HG02870 (cell line): Measurements from ENCODE around the gene PPA1.
"Not testable (repeated sequence)": the region's sequence is repeated elsewhere in the genome, so short reads cannot be mapped to it uniquely, and the experiment has no call there.

Experiments
- ATAC-seq: cut with Tn5 transposase; IDR thresholded peaks from one replicate; pipeline ENCODE4 v1.9.1; 2021; ENCODE audit warnings: mild to moderate bottlenecking, moderate library complexity; ENCODE audit not compliant: unreplicated experiment

The PPA1 gene

DNA sequence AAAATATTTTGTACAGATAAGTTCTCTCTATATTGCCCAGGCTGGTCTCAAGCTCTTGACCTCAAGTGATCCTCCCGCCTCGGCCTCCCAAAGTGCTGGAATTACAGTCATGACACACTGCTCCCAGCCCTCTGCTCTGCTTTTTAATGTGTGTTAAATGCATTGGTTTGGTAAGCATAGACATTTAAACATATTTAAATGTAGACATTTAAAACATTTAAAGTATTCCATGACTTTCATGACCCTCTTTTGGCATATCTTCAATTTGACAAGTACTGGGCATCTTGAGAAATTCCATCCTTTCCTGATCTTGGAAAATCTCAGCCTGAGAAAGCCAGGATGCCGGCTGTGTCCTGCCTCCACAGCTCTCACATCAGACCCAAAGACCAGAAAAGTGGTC, 57.7 kb downstream of the PPA1 start:
- no peak for ATAC-seq

- no peak for ATAC-seq
Observed at GRCh38 chr10:70174058-70174741, 59.0 kb downstream of the PPA1 start.

DNA sequence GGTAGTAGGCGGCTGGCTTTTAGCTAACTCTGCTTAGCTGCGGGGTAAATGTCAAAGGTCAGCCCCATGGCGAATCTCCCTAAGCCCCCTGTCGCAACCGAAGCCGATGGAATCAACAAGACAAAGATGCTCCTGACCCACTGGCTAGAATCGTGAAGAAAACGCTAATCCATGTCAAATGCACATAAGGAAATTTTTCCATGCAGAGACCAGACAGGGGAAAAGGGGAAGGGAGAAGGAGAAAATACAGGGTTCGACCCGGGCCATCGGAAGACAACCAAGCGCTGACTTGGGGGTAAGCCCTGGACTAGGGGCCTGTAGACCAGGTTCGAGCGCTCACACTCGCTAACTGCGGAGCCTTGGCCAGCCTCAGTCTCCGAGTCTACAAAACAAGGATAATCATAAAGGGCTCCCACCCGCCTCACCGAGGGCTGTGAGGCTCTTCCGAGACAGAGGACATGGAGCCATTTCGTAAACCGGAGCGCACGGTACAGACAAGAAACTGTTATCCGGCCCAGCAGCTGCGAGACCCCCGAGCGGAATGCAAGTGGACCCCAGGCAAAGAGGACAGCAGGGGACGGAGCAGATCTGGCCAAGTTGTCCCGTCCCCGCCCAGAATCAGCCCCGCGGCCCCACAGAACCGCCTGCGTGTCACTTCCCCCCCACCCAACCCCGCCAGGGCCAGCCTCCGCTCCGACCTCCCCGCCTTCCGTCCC, 63.4 kb downstream of the PPA1 start:
- peak; percentile 1 for ATAC-seq

DNA sequence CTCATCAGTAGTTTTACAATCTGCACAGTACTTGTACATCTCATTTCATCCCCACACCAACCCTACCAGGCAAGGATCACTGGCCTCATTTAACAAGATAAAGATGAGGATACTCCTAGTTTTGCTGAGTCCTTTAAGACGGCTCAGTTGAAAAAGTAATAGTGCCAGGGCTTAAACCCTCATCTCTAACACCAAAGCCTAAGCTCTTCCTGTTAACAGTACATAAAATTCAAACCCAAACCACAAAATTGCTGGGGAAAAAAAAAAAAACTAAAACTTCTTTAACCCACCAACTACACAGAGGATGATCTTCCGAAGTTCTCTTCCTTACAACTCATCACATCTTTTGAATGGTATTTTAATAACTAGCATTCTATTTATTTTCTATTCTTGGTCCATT, 64.2 kb downstream of the PPA1 start:
- ATAC-seq: no peak

GRCh38 chr10:70167246-70167645, 66.0 kb downstream of the PPA1 start:
- ATAC-seq: no peak

DNA sequence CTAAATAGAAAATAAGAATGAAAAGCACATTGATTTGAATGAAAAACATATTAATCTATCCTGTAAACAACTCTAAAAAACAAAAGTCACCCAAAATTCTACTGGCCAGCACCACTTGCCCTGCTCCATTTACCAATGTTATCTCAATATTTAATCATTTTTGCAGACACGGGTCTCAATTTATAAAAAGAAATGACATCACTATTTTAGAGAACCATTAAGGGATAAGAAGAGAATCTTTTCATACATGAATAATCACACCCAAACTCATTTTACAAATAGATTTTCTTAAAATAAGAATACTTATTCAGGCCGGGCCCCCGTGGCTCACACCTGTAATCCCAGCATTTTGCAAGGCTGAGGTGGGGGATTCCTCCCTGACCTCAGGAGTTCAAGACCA, 66.8 kb downstream of the PPA1 start:
- no peak for ATAC-seq

DNA sequence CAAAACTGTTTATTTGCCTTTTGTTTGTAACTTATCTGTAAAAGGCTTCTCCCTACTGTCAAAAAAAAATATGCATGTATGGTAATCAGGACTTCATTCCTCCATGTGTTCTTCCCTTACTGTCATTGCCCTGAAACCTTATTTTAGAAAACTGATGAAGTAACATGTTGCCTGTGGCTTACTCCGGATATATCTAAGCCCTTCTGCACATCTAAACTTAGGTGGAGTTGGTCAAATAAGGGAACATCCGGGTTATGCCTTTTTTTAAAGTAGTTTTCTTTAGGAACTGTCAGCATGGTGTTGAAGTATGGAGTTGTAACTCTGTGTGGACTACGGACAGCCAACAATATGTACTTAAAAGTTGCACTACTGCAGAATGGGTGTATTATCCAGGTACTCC, 69.1 kb downstream of the PPA1 start:
- no peak for ATAC-seq

DNA sequence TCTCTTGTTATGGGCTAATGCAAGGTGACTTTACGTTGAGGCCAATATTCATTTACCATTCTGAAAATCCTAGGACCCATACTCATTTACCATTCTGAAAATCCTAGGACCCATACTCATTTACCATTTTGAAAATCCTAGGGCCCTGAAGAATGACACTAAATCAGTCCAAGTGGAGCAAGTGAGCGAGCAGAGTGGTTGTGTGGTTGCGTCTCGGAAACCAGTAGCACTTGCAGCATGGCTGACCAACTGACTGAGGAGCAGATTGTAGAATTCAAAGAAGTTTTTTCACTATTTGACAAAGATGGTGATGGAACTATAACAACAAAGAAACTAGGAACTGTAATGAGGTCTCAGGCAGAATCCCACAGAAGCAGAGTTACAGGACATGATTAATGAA, 69.8 kb downstream of the PPA1 start:
- ATAC-seq: no peak

DNA sequence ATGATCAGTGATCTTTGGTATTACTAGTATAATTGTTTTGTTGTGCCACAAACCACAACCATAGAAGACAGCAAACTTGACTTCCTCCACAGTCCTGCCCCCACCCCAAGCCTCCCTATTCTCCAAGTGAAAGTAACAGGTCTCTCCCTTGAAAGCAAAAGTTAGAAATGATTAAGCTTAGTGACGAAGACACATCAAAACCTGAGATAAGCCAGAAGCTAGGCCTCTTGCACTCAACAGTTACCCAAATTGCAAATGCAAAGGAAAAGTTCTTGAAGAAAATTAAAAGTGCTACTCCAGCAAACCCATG, 70.4 kb downstream of the PPA1 start:
- ATAC-seq: peak; percentile 82

DNA sequence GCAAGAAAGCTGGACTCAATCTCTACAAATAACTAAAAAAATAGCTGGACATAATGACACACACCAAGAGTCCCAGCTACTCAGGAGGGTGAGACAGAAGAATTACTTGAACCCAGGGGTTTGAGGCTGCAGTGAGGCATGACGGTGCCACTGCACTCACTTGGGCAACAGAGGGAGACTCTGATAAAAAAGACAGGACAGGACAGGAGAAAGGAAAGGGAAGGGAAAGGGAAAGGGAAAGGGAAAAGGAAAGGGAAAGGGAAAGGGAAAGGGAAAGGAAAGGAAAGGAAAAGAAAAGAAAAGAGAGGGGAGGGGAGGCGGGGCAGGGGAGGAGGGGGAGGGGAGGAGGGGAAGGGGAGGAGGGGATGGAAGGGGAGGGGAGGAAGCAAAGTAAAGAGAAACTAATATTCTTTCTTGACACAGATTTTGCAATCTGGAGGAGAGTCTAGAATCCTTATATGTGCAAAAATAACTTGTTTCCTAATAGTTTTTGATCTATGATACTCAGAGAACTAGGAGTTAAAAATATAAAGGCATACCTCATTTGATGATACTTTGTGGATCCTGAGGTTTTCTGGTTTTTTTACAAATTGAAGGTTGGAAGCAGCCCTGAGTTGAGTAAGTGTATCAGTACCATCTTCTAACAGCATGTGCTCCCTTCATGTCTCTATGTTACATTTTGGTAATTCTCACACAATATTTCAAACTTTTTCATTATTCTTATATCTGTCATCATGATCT, 70.9 kb downstream of the PPA1 start:
- ATAC-seq: peak; percentile 35

DNA sequence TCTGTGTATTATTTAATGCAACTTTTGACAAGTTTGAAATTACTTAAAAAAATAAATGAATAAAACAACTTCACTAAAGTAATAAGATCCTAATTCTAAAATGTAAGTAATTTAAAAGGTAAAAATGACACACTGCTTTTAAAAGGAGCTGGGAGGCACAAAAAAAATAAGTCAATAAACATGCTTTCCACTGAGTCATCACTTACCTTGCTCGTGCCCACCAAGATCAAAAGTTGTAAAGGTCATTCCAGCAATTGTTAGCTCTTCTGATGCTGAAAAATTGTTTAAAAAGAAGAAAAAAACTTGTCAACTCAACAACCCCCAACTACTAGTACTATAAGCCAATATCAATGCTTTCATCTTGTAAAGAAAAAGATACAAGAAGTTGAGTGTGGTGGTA, 72.4 kb downstream of the PPA1 start:
- ATAC-seq: no peak

- ATAC-seq: not testable (repeated sequence)
Observed at GRCh38 chr10:70159366-70159765, 73.9 kb downstream of the PPA1 start.

GRCh38 chr10:70158113-70158512, 75.1 kb downstream of the PPA1 start:
- ATAC-seq: no peak

DNA sequence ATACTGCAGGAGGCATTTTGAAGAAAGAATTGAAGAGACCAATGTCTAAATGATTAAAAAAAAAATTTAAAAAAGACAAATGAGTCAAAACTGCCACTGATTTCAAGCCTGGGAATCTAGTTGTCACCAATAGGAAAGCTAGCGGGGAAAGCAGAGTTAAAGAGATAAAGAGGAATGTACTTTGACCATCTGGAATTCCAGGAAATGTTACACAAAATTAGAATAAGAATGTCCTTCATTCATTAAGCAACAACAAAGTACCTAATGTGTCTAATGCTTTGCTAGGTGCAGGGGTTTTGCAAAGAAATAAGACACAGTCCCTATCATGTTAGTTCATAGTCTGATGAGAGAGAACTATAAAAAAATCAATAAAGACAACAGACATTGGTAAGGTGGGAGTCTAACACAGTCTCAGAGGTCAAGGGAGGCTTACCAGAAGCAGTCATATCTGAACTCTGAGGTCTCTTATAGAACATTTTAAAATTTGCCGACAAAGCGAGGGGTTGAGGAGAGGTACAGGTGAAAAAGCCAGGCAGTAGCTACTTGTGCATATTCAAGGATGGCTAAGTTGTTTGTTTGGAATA, 77.9 kb downstream of the PPA1 start:
- no peak for ATAC-seq
